ENCODE results near the gene KIF3A.
A peak's percentile ranks its signal among the peaks of the same experiment; 100 is the strongest.

The KIF3A gene

GRCh38 chr5:132677682-132678400 lies 59.5 kb downstream of the KIF3A start:
- DNase-seq (ENCODE audit: low spot score), result no peak

GRCh38 chr5:132677191-132677590 lies 60.2 kb downstream of the KIF3A start:
- DNase-seq (ENCODE audit: low spot score), result no peak

- no peak for DNase-seq (ENCODE audit: low spot score)
Observed at GRCh38 chr5:132675936-132676689, 61.2 kb downstream of the KIF3A start.

GRCh38 chr5:132674671-132675506 lies 62.5 kb downstream of the KIF3A start:
- DNase-seq (ENCODE audit: low spot score), result peak; percentile 61

- peak; percentile 58 for DNase-seq (ENCODE audit: low spot score)
Observed at GRCh38 chr5:132673939-132674630, 63.3 kb downstream of the KIF3A start, which contains the start of gene IL4. Gene IL4, plus strand, starts transcription at chr5:132673989. Its CDS starts 62 bp downstream, at chr5:132674051.

- DNase-seq (ENCODE audit: low spot score), result no peak
Observed at GRCh38 chr5:132673488-132673887, 63.9 kb downstream of the KIF3A start.

- DNase-seq (ENCODE audit: low spot score), result no peak
Observed at GRCh38 chr5:132671000-132671399, 66.3 kb downstream of the KIF3A start.

GRCh38 chr5:132669966-132670882 lies 67.1 kb downstream of the KIF3A start:
- DNase-seq (ENCODE audit: low spot score), result no peak

- DNase-seq (ENCODE audit: low spot score), result no peak
Observed at GRCh38 chr5:132669455-132669820, 67.9 kb downstream of the KIF3A start.

- DNase-seq (ENCODE audit: low spot score), result no peak
Observed at GRCh38 chr5:132668706-132669454, 68.5 kb downstream of the KIF3A start.

GRCh38 chr5:132667761-132668705 lies 69.3 kb downstream of the KIF3A start:
- DNase-seq (ENCODE audit: low spot score), result no peak

- DNase-seq (ENCODE audit: low spot score), result no peak
Observed at GRCh38 chr5:132667309-132667708, 70.0 kb downstream of the KIF3A start.

- no peak for DNase-seq (ENCODE audit: low spot score)
Observed at GRCh38 chr5:132666310-132667123, 70.8 kb downstream of the KIF3A start.

- no peak for DNase-seq (ENCODE audit: low spot score)
Observed at GRCh38 chr5:132665574-132666080, 71.7 kb downstream of the KIF3A start.

GRCh38 chr5:132664696-132665209 lies 72.6 kb downstream of the KIF3A start:
- no peak for DNase-seq (ENCODE audit: low spot score)

- no peak for DNase-seq (ENCODE audit: low spot score)
Observed at GRCh38 chr5:132663771-132664695, 73.3 kb downstream of the KIF3A start.
